CD14-positive monocyte (primary cell): ENCODE measurements around the gene LRBA. TPM values are rescaled to one million over a fixed set of nuclear protein-coding genes. Genes with fewer than 3 reads are reported as not detected.

Source experiments
- DNase-seq, 3 donors: peaks; one replicate each; pipeline ENCODE4 v3.0.0-alpha.2; 2011 to 2022
- H2AFZ ChIP-seq: 2 replicates; pipeline ENCODE4 v1.6.0; 2012; ENCODE audit warnings: mild to moderate bottlenecking, low read depth, low read length, inconsistent platforms; ENCODE audit not compliant: insufficient read depth, poor library complexity, severe bottlenecking
- H3K27ac ChIP-seq, 2 donors: 1 replicate in 1 of 2; 2 replicates in 1 of 2; pipeline ENCODE4 v1.5.1; 2012 to 2013; ENCODE audit warnings: low read length in 2 of 2, control low read depth in 1 of 2, inconsistent platforms in 1 of 2, low read depth in 1 of 2, mild to moderate bottlenecking in 1 of 2
- H3K27me3 ChIP-seq, 2 donors: one replicate each; pipeline versions ENCODE4 v1.6.0 to v1.6.1; 2011 to 2013; ENCODE audit warnings: low read length in 2 of 2; ENCODE audit not compliant: control insufficient read depth in 2 of 2, insufficient read depth in 2 of 2
- H3K36me3 ChIP-seq, 2 donors: replicated peaks in 1 of 2; 1 replicate in 1 of 2; 2 replicates in 1 of 2; pipeline versions ENCODE4 v1.5.1 to v1.6.1; 2012 to 2013; ENCODE audit warnings: low read length in 2 of 2, control low read depth in 1 of 2, inconsistent platforms in 1 of 2, mild to moderate bottlenecking in 1 of 2; ENCODE audit not compliant: insufficient read depth in 2 of 2, control insufficient read depth in 1 of 2
- H3K4me1 ChIP-seq, 2 donors: 1 replicate in 1 of 2; 2 replicates in 1 of 2; pipeline versions ENCODE4 v1.5.1 to v1.6.1; 2012 to 2013; ENCODE audit warnings: low read length in 2 of 2, control low read depth in 1 of 2, inconsistent platforms in 1 of 2, mild to moderate bottlenecking in 1 of 2, moderate library complexity in 1 of 2; ENCODE audit not compliant: insufficient read depth in 2 of 2, control insufficient read depth in 1 of 2
- H3K4me2 ChIP-seq: replicated peaks from 2 replicates; pipeline ENCODE3; 2012; ENCODE audit warnings: low read length, moderate library complexity, mild to moderate bottlenecking; ENCODE audit not compliant: poor library complexity, severe bottlenecking; ENCODE audit errors: extremely low read depth
- H3K4me3 ChIP-seq, 3 experiments: fragments of 200-600 bp in 1 of 3; sonication (generic) in 1 of 3; replicated peaks in 1 of 3; 1 replicate in 2 of 3; 2 replicates in 1 of 3; pipeline ENCODE4 v1.5.1; 2011 to 2013; ENCODE audit warnings: low read length in 3 of 3, mild to moderate bottlenecking in 3 of 3, control low read depth in 2 of 3, low read depth in 2 of 3, inconsistent platforms in 1 of 3, moderate library complexity in 1 of 3
- H3K79me2 ChIP-seq: 2 replicates; pipeline ENCODE4 v1.6.0; 2012; ENCODE audit warnings: mild to moderate bottlenecking, control low read depth, inconsistent platforms, low read length, moderate library complexity; ENCODE audit not compliant: insufficient read depth
- H3K9ac ChIP-seq: 2 replicates; pipeline ENCODE4 v1.6.0; 2017; ENCODE audit warnings: low read length, mild to moderate bottlenecking; ENCODE audit not compliant: insufficient read depth, poor library complexity, severe bottlenecking
- H3K9me3 ChIP-seq, 2 donors: replicated peaks in 1 of 2; 1 replicate in 1 of 2; 2 replicates in 1 of 2; pipeline versions ENCODE4 v1.5.1 to v1.6.1; 2012 to 2013; ENCODE audit warnings: low read length in 2 of 2, control low read depth in 1 of 2; ENCODE audit not compliant: control insufficient read depth in 1 of 2, insufficient read depth in 1 of 2
- H4K20me1 ChIP-seq: 2 replicates; pipeline ENCODE4 v1.6.0; 2012; ENCODE audit warnings: mild to moderate bottlenecking, low read length, control low read depth, moderate library complexity; ENCODE audit not compliant: insufficient read depth
- H3K27ac Mint-ChIP-seq, 7 donors: one replicate each; pipeline ENCODE4 v1.8.0; 2020; ENCODE audit warnings: mild to moderate bottlenecking in 7 of 7, mixed read lengths in 7 of 7, moderate library complexity in 6 of 7, inconsistent platforms in 2 of 7
- H3K27me3 Mint-ChIP-seq, 3 donors: one replicate each; pipeline ENCODE4 v1.8.0; 2021 to 2022; ENCODE audit warnings: low read depth in 3 of 3, mild to moderate bottlenecking in 3 of 3, mixed read lengths in 3 of 3, moderate library complexity in 3 of 3, inconsistent platforms in 1 of 3
- H3K36me3 Mint-ChIP-seq, 2 donors: one replicate each; pipeline ENCODE4 v1.8.0; 2020; ENCODE audit warnings: mixed read lengths in 2 of 2, inconsistent platforms in 1 of 2, mild to moderate bottlenecking in 1 of 2
- H3K4me1 Mint-ChIP-seq: one replicate; pipeline ENCODE4 v1.8.0; 2020; ENCODE audit warnings: mild to moderate bottlenecking, mixed read lengths
- H3K4me3 Mint-ChIP-seq, 2 donors: one replicate each; pipeline ENCODE4 v1.8.0; 2020; ENCODE audit warnings: mild to moderate bottlenecking in 2 of 2, mixed read lengths in 2 of 2, moderate library complexity in 1 of 2
- H3K9me3 Mint-ChIP-seq, 7 donors: one replicate each; pipeline ENCODE4 v1.8.0; 2020 to 2022; ENCODE audit warnings: mixed read lengths in 7 of 7, mild to moderate bottlenecking in 6 of 7, moderate library complexity in 6 of 7, inconsistent platforms in 2 of 7
- CTCF ChIP-seq: fragments of 200-600 bp; IDR thresholded peaks from one replicate; pipeline ENCODE4 v1.8.0; 2022; ENCODE audit warnings: antibody characterized with exemption, mild to moderate bottlenecking
- intact Hi-C, 2 donors: fragments of 100-400 bp; cut with micrococcal nuclease; formaldehyde crosslinking; loops; one replicate each; pipeline versions ENCODE4 v1.15.0 to v1.15.1; 2023
- polyA plus RNA-seq, 3 donors: library from polyadenylated mRNA; depleted of rRNA in 1 of 3; unstranded in 2 of 3; stranded (reverse) in 1 of 3; fragments of 300-500 nt in 2 of 3; fragments of >200 nt in 1 of 3; fragmentation: Illumina TruSeq in 2 of 3; gene quantifications; 1 replicate in 2 of 3; 2 replicates in 1 of 3; pipeline ENCODE4 v1.2.3, GENCODE V29; 2012 to 2021

Gene LRBA
- polyA plus RNA-seq, 3 donors, result 1.5 to 5.5 (median 4.4) TPM

GRCh38 chr4:150751648-150752047 lies 263.4 kb downstream of the LRBA start:
- Histone ChIP-seq H3K79me2 (no peaks in the 10 kb centered on the region), H3K9me3 (no peaks in the 10 kb centered on the region), H4K20me1 (no peaks in the 10 kb centered on the region), H2AFZ (no peak overlapping the region), H3K9ac (no peak overlapping the region), H3K27ac (no peak overlapping the region), H3K36me3 (no peaks in the 10 kb centered on the region), H3K27me3 (no peaks in the 10 kb centered on the region), H3K4me1 (no peaks in the 10 kb centered on the region), H3K4me3 (no peak overlapping the region), H3K4me2 (no peak overlapping the region)
- no peaks in the 10 kb centered on the region for H3K27me3 Mint-ChIP-seq
- intact Hi-C loops, result no loop called here
- no peak overlapping the region for H3K27ac Mint-ChIP-seq
- peaks cover 0 to 2% of the 10 kb centered on the region in 2 donors for H3K36me3 Mint-ChIP-seq
- no peak for TF ChIP-seq CTCF
- DNase-seq, result no peak
- no peak overlapping the region for H3K4me3 Mint-ChIP-seq
- H3K9me3 Mint-ChIP-seq, result no peaks in the 10 kb centered on the region
- H3K4me1 Mint-ChIP-seq, result no peaks in the 10 kb centered on the region

- Histone ChIP-seq H3K9me3 (no peaks in the 10 kb centered on the region), H2AFZ (no peak overlapping the region), H3K79me2 (no peaks in the 10 kb centered on the region), H4K20me1 (no peaks in the 10 kb centered on the region), H3K9ac (no peak overlapping the region), H3K36me3 (no peaks in the 10 kb centered on the region), H3K4me3 (no peak overlapping the region), H3K4me2 (no peak overlapping the region), H3K27me3 (no peaks in the 10 kb centered on the region), H3K4me1 (no peaks in the 10 kb centered on the region), H3K27ac (no peak overlapping the region)
- H3K27me3 Mint-ChIP-seq, result no peaks in the 10 kb centered on the region
- no peak overlapping the region for H3K27ac Mint-ChIP-seq
- no peak overlapping the region for H3K4me3 Mint-ChIP-seq
- no peaks in the 10 kb centered on the region for H3K9me3 Mint-ChIP-seq
- no peak for TF ChIP-seq CTCF
- H3K36me3 Mint-ChIP-seq, result peaks cover 0 to 5% of the 10 kb centered on the region in 2 donors
- H3K4me1 Mint-ChIP-seq, result no peaks in the 10 kb centered on the region
- no peak for DNase-seq
- intact Hi-C loops, result no loop called here
Observed at GRCh38 chr4:150750824-150751223, 264.3 kb downstream of the LRBA start.
